OCI-LY7 (cell line): ENCODE data around the gene COBL. TPM values are rescaled to one million over a fixed set of nuclear protein-coding genes. Genes with fewer than 3 reads are reported as not detected.

Experiments
- BruUV-seq: library from RNA; stranded (reverse); fragments of 400-500 nt; replicated peaks from 2 replicates; lab custom pipeline; 2021; lab: Mats Ljungman, UMichigan
- CTCF ChIA-PET: fragments of 300-600 bp; sonication (Branson Sonifier 250); formaldehyde crosslinking; loops from one replicate; lab custom pipeline; 2022; ENCODE audit warnings: antibody characterized with exemption; ENCODE audit not compliant: unreplicated experiment; lab: Charles Lee
- POLR2A ChIA-PET: fragments of 300-600 bp; sonication (Branson Sonifier 250); formaldehyde crosslinking; loops from one replicate; lab custom pipeline; 2022; ENCODE audit warnings: antibody characterized with exemption; lab: Charles Lee
- DNase-seq: peaks from one replicate; pipeline ENCODE4 v3.0.0-alpha.2; 2015; ENCODE audit warnings: low spot score
- H2AFZ ChIP-seq: fragments of 200-600 bp; sonication (generic), shearing (Covaris generic); 2 replicates; pipeline ENCODE4 v1.6.1; 2014; ENCODE audit warnings: mild to moderate bottlenecking, antibody characterized with exemption, low read length, moderate library complexity
- H3K27ac ChIP-seq: fragments of 200-600 bp; sonication (generic); 2 replicates; pipeline ENCODE4 v1.5.1; 2014; ENCODE audit warnings: mixed run types, low read depth, mild to moderate bottlenecking, moderate library complexity, low read length, inconsistent platforms; ENCODE audit not compliant: poor library complexity, severe bottlenecking
- H3K36me3 ChIP-seq: fragments of 200-600 bp; sonication (generic); 2 replicates; pipeline ENCODE4 v1.6.1; 2014; ENCODE audit warnings: mild to moderate bottlenecking, antibody characterized with exemption, low read length, moderate library complexity, mixed read lengths; ENCODE audit not compliant: insufficient read depth
- H3K4me1 ChIP-seq: fragments of 200-600 bp; sonication (generic); 2 replicates; pipeline ENCODE4 v1.5.1; 2014; ENCODE audit warnings: mild to moderate bottlenecking, low read length; ENCODE audit not compliant: insufficient read depth, poor library complexity, severe bottlenecking
- H3K4me2 ChIP-seq: fragments of 200-600 bp; sonication (generic); 2 replicates; pipeline ENCODE4 v1.6.1; 2014; ENCODE audit warnings: mild to moderate bottlenecking, low read length
- H3K4me3 ChIP-seq: fragments of 200-600 bp; sonication (generic); 2 replicates; pipeline ENCODE4 v1.5.1; 2014; ENCODE audit warnings: mild to moderate bottlenecking, low read depth, low read length; ENCODE audit not compliant: poor library complexity, severe bottlenecking
- H3K79me2 ChIP-seq: fragments of 200-600 bp; sonication (generic); 2 replicates; pipeline ENCODE4 v1.6.1; 2016; ENCODE audit warnings: low read depth, mild to moderate bottlenecking, low read length, moderate library complexity, mixed read lengths; ENCODE audit not compliant: insufficient read depth
- H3K9me2 ChIP-seq: fragments of 200-600 bp; sonication (generic); 2 replicates; pipeline ENCODE4 v1.6.1; 2016; ENCODE audit warnings: mild to moderate bottlenecking, low read length, mixed read lengths; ENCODE audit not compliant: insufficient read depth
- H3K9me3 ChIP-seq: fragments of 200-600 bp; sonication (generic); 2 replicates; pipeline ENCODE4 v1.6.1; 2014; ENCODE audit warnings: mild to moderate bottlenecking, mixed run types, low read length, mixed read lengths
- H4K20me1 ChIP-seq: fragments of 200-600 bp; sonication (generic); 2 replicates; pipeline ENCODE4 v1.6.1; 2014; ENCODE audit warnings: mild to moderate bottlenecking, antibody characterized with exemption, low read length, moderate library complexity, mixed read lengths; ENCODE audit not compliant: insufficient read depth
- CTCF ChIP-seq: fragments of 200-600 bp; sonication (generic); conservative IDR thresholded peaks from 2 replicates; pipeline ENCODE4 v1.5.1; 2014; ENCODE audit warnings: mild to moderate bottlenecking, antibody characterized with exemption, low read length, moderate library complexity, mixed read lengths
- EZH2phosphoT487 ChIP-seq: fragments of 200-600 bp; sonication (generic); IDR thresholded peaks from 2 replicates; pipeline ENCODE4 v1.6.1; 2018; ENCODE audit warnings: low read depth, borderline replicate concordance, mild to moderate bottlenecking, mixed run types, antibody characterized with exemption, low read length, moderate library complexity, mixed read lengths
- intact Hi-C: fragments of 100-400 bp; cut with micrococcal nuclease; formaldehyde crosslinking; loops from one replicate; pipeline ENCODE4 v1.10.0; 2022; ENCODE audit not compliant: unreplicated experiment
- total RNA-seq, 2 experiments: library from RNA; depleted of rRNA in 1 of 2; stranded (reverse); fragments of >200 nt in 1 of 2; shearing (Covaris generic) in 1 of 2; gene quantifications; 2 replicates each; pipeline ENCODE4 v1.2.3, GENCODE V29; 2014 to 2022

The COBL gene
- total RNA-seq, 2 experiments from 2014 or later, result not detected

GRCh38 chr7:51026341-51026740, 290.3 kb downstream of the COBL start:
- Histone ChIP-seq H2AFZ (no peak overlapping the region), H3K27ac (no peak overlapping the region), H3K79me2 (no peaks in the 10 kb centered on the region), H3K4me3 (no peak overlapping the region), H3K4me2 (no peak overlapping the region), H4K20me1 (no peaks in the 10 kb centered on the region), H3K9me2 (no peaks in the 10 kb centered on the region), H3K36me3 (no peaks in the 10 kb centered on the region), H3K4me1 (no peaks in the 10 kb centered on the region), H3K9me3 (no peaks in the 10 kb centered on the region)
- TF ChIP-seq CTCF (no peak), EZH2phosphoT487 (no peak)
- POLR2A ChIA-PET, result no interaction called here
- CTCF ChIA-PET, result no interaction called here
- BruUV-seq, result no TSS peak
- intact Hi-C loops, result no loop called here
- DNase-seq, result no peak

DNA sequence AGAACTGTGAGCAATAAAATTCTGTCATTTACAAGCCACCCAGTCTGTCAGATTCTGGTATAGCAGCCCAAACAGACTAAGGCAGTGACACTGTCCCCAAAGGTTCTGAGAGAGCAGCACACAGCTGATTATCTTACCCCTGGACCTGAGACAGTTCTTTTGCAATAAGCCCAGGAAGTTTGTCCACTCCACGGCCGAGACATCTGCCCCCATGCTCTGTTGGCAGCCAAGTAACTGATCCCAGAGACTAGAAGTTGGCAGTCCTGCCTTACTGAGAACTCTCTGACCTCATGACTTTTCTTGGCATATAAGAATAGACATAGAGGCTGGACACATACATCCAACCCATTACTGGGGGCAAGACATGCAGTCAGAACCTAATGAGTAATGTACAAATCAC, 290.9 kb downstream of the COBL start:
- Histone ChIP-seq H3K4me1 (no peaks in the 10 kb centered on the region), H2AFZ (no peak overlapping the region), H3K27ac (no peak overlapping the region), H3K9me3 (no peaks in the 10 kb centered on the region), H4K20me1 (no peaks in the 10 kb centered on the region), H3K4me2 (no peak overlapping the region), H3K9me2 (no peaks in the 10 kb centered on the region), H3K79me2 (no peaks in the 10 kb centered on the region), H3K4me3 (no peak overlapping the region), H3K36me3 (no peaks in the 10 kb centered on the region)
- intact Hi-C loops, result no loop called here
- TF ChIP-seq EZH2phosphoT487 (no peak), CTCF (no peak)
- no peak for DNase-seq
- CTCF ChIA-PET, result no interaction called here
- BruUV-seq, result no TSS peak
- POLR2A ChIA-PET, result interaction anchor here (0.7 kb wide), 1 partner anchor 17 kb away, joined by 3 read pairs; no protein-coding TSS in a partner anchor

DNA sequence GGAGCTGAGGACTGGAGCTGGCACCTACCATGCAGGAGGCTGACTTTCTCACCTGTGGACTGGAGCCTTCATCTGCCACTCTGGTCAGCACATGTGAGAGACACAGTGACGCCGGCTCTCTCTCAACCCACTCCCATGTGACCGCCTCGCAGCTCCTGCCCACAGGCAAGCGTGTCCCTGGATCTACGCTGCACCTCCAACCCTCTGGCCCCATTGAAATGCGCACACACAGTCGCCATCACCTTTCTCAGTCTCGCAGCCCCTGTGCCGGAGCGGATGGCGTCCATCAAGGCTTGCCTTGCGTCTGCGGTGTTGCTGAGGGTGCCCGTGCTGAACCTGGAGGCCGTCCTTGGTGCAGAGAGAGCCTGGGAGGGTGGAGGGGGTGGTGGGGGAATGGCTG, 291.7 kb downstream of the COBL start:
- Histone ChIP-seq H4K20me1 (no peaks in the 10 kb centered on the region), H3K4me2 (no peak overlapping the region), H3K4me3 (no peak overlapping the region), H3K36me3 (no peaks in the 10 kb centered on the region), H3K4me1 (no peaks in the 10 kb centered on the region), H3K27ac (no peak overlapping the region), H3K79me2 (no peaks in the 10 kb centered on the region), H2AFZ (no peak overlapping the region), H3K9me2 (no peaks in the 10 kb centered on the region), H3K9me3 (no peaks in the 10 kb centered on the region)
- intact Hi-C loops, result no loop called here
- ChIA-PET POLR2A (no interaction called here), CTCF (no interaction called here)
- no peak for DNase-seq
- BruUV-seq, result no TSS peak
- no peak for TF ChIP-seq CTCF
- no peak for TF ChIP-seq EZH2phosphoT487
